ENCODE measurements around the gene JAKMIP2.

The JAKMIP2 gene

DNA sequence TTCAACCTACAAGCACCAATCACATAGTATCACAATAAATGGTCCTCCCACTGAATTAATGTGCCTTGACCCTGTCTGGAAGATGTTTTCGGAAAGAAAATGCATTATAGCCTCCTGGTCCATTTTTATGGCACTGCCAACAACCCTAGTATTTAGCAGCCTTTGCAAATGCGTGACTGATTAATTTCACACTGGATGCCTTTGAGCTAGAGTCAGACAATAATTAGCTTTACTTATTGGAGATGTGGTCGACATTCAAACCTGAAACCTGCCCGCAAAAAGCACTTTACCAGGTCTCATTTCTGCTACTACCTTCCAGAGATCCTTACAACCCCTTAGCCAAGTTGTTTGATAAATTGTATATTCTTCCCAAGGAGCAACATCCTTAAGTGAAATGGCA lies 153.3 kb downstream of the JAKMIP2 start:
- TF ChIP-seq POLR2AphosphoS5 (IDR thresholded peaks at IDR 0.05; ENCODE audit: borderline replicate concordance, low read depth, low read length) (peak; percentile 34), FOXP2 (optimal IDR thresholded peaks at IDR 0.05; ENCODE audit: control extremely low read depth, extremely low read length, insufficient read depth) (no peak)
- Histone ChIP-seq H3K9me3 (ENCODE audit: low read depth, low read length) (no peaks in the 10 kb centered on the region), H3K36me3 (ENCODE audit: insufficient read depth, low read length) (peaks cover 73% of the 10 kb centered on the region), H3K4me3 (peak overlapping the region; percentile 79), H3K27ac (peak overlapping the region; percentile 97), H3K9ac (ENCODE audit: insufficient read length) (peak overlapping the region; percentile 89)
- peak; percentile 86 for DNase-seq (ENCODE audit: low read depth, low spot score)

DNA sequence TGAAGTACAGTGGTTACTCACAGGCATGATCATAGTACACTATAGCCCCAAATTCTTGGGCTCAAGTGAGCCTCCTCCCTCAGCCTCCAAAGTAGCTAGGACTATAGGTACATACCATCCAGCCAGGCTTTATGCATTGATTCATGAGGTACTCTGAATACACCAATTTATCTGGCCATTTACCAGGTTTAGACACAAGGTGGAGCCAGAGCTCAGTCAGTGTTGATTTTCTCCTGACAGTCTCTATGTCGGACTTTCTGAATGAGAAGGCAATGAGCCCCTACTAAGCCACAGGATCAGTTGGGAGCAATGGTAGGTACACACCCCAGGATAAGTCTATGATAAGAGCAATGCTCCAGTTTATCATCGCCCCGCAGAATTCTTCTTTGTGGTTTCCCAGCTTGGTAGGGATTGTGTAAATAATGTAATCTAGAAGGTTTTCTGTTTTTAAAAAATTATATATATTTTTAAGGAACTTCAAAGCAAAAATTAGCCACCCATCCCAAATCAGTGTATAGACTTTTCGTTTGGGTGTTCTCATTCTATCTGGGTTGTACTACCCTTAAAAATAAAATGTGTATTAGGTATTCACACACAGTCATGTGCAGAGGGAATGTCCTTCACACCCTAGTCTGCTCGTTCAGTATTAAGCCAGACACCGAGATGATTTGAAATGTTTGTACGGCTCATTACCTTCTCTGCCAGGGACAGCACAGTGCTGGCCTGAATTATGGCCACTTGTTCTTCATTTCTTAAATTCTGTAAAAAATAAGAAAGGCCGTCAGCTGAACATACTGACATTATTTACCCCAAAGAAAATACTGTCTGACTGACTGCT lies 154.3 kb downstream of the JAKMIP2 start:
- peak; percentile 89 for DNase-seq (ENCODE audit: low read depth, low spot score)
- Histone ChIP-seq H3K9ac (ENCODE audit: insufficient read length) (peak overlapping the region; percentile 89), H3K36me3 (ENCODE audit: insufficient read depth, low read length) (peaks cover 77% of the 10 kb centered on the region), H3K4me3 (peak overlapping the region; percentile 79), H3K9me3 (ENCODE audit: low read depth, low read length) (no peaks in the 10 kb centered on the region), H3K27ac (peak overlapping the region; percentile 97)
- TF ChIP-seq EZH2 (IDR thresholded peaks at IDR 0.05) (no peak), POLR2AphosphoS5 (IDR thresholded peaks at IDR 0.05; ENCODE audit: borderline replicate concordance, low read depth, low read length) (no peak; the same call in 1 of the 2 replicates), FOXP2 (optimal IDR thresholded peaks at IDR 0.05; ENCODE audit: control extremely low read depth, extremely low read length, insufficient read depth) (no peak)

GRCh38 chr5:147626464-147626863 lies 156.1 kb downstream of the JAKMIP2 start:
- TF ChIP-seq FOXP2 (optimal IDR thresholded peaks at IDR 0.05; ENCODE audit: control extremely low read depth, extremely low read length, insufficient read depth) (no peak), EZH2 (IDR thresholded peaks at IDR 0.05) (no peak), POLR2AphosphoS5 (IDR thresholded peaks at IDR 0.05; ENCODE audit: borderline replicate concordance, low read depth, low read length) (no peak)
- peaks cover 95% of the 10 kb centered on the region for H3K36me3 ChIP-seq (ENCODE audit: insufficient read depth, low read length)
- no peak overlapping the region for H3K9ac ChIP-seq (ENCODE audit: insufficient read length)
- H3K4me3 ChIP-seq = no peak overlapping the region
- DNase-seq (ENCODE audit: low read depth, low spot score) = no peak
- H3K9me3 ChIP-seq (ENCODE audit: low read depth, low read length) = no peaks in the 10 kb centered on the region
- peak overlapping the region; percentile 21; the same call in 1 of the 2 replicates for H3K27ac ChIP-seq

- H3K36me3 ChIP-seq (ENCODE audit: insufficient read depth, low read length) = peaks cover 98% of the 10 kb centered on the region
- TF ChIP-seq POLR2AphosphoS5 (IDR thresholded peaks at IDR 0.05; ENCODE audit: borderline replicate concordance, low read depth, low read length) (no peak), FOXP2 (optimal IDR thresholded peaks at IDR 0.05; ENCODE audit: control extremely low read depth, extremely low read length, insufficient read depth) (no peak), EZH2 (IDR thresholded peaks at IDR 0.05) (no peak)
- DNase-seq (ENCODE audit: low read depth, low spot score) = no peak
- no peak overlapping the region for H3K9ac ChIP-seq (ENCODE audit: insufficient read length)
- peak overlapping the region; percentile 66 for H3K27ac ChIP-seq
- H3K4me3 ChIP-seq = no peak overlapping the region
- H3K9me3 ChIP-seq (ENCODE audit: low read depth, low read length) = no peaks in the 10 kb centered on the region
Measured at GRCh38 chr5:147621016-147621415, 161.5 kb downstream of the JAKMIP2 start.

GRCh38 chr5:147619281-147619878 lies 163.1 kb downstream of the JAKMIP2 start:
- no peak for TF ChIP-seq EZH2 (IDR thresholded peaks at IDR 0.05)
- TF ChIP-seq POLR2AphosphoS5 (IDR thresholded peaks at IDR 0.05; ENCODE audit: borderline replicate concordance, low read depth, low read length) = no peak
- no peak for TF ChIP-seq FOXP2 (optimal IDR thresholded peaks at IDR 0.05; ENCODE audit: control extremely low read depth, extremely low read length, insufficient read depth)
- peak overlapping the region; percentile 23; the same call in 1 of the 2 replicates for H3K27ac ChIP-seq
- peaks cover 99% of the 10 kb centered on the region for H3K36me3 ChIP-seq (ENCODE audit: insufficient read depth, low read length)
- H3K9me3 ChIP-seq (ENCODE audit: low read depth, low read length) = no peaks in the 10 kb centered on the region
- H3K9ac ChIP-seq (ENCODE audit: insufficient read length) = no peak overlapping the region
- no peak overlapping the region for H3K4me3 ChIP-seq
- no peak for DNase-seq (ENCODE audit: low read depth, low spot score)

GRCh38 chr5:147617711-147618350 lies 164.7 kb downstream of the JAKMIP2 start:
- no peaks in the 10 kb centered on the region for H3K9me3 ChIP-seq (ENCODE audit: low read depth, low read length)
- H3K27ac ChIP-seq = no peak overlapping the region
- no peak overlapping the region for H3K4me3 ChIP-seq
- peaks cover 99% of the 10 kb centered on the region for H3K36me3 ChIP-seq (ENCODE audit: insufficient read depth, low read length)
- no peak overlapping the region for H3K9ac ChIP-seq (ENCODE audit: insufficient read length)
- no peak for DNase-seq (ENCODE audit: low read depth, low spot score)
- TF ChIP-seq POLR2AphosphoS5 (IDR thresholded peaks at IDR 0.05; ENCODE audit: borderline replicate concordance, low read depth, low read length) (no peak), FOXP2 (optimal IDR thresholded peaks at IDR 0.05; ENCODE audit: control extremely low read depth, extremely low read length, insufficient read depth) (no peak), EZH2 (IDR thresholded peaks at IDR 0.05) (no peak)

DNA sequence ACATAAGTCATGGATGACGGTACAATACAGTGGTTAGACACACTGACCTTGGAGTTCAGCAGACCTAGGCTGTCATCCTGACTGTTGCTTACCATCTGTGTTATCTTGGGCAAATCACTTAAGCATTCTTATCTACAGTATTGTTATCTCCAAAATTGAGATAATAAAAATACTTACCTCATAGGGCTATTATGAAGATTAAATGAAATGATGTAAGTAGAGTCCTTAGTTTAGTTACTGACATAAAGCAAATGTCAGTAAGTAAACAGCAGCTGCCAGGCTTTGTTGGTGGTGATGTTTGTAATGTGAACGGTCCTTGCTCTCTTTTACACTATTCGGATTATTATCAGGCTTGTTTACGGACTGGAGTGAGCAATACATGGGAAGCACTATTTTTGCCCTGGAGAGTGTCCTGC lies 165.3 kb downstream of the JAKMIP2 start:
- Histone ChIP-seq H3K36me3 (ENCODE audit: insufficient read depth, low read length) (peaks cover 99% of the 10 kb centered on the region), H3K27ac (no peak overlapping the region), H3K4me3 (no peak overlapping the region), H3K9me3 (ENCODE audit: low read depth, low read length) (no peaks in the 10 kb centered on the region), H3K9ac (ENCODE audit: insufficient read length) (no peak overlapping the region)
- TF ChIP-seq POLR2AphosphoS5 (IDR thresholded peaks at IDR 0.05; ENCODE audit: borderline replicate concordance, low read depth, low read length) (no peak), EZH2 (IDR thresholded peaks at IDR 0.05) (no peak), FOXP2 (optimal IDR thresholded peaks at IDR 0.05; ENCODE audit: control extremely low read depth, extremely low read length, insufficient read depth) (no peak)
- no peak for DNase-seq (ENCODE audit: low read depth, low spot score)

- DNase-seq (ENCODE audit: low read depth, low spot score) = no peak
- Histone ChIP-seq H3K4me3 (no peak overlapping the region), H3K36me3 (ENCODE audit: insufficient read depth, low read length) (peaks cover 99% of the 10 kb centered on the region), H3K9ac (ENCODE audit: insufficient read length) (no peak overlapping the region), H3K27ac (no peak overlapping the region), H3K9me3 (ENCODE audit: low read depth, low read length) (no peaks in the 10 kb centered on the region)
- TF ChIP-seq FOXP2 (optimal IDR thresholded peaks at IDR 0.05; ENCODE audit: control extremely low read depth, extremely low read length, insufficient read depth) (no peak), POLR2AphosphoS5 (IDR thresholded peaks at IDR 0.05; ENCODE audit: borderline replicate concordance, low read depth, low read length) (no peak), EZH2 (IDR thresholded peaks at IDR 0.05) (no peak)
Measured at GRCh38 chr5:147616421-147616820, 166.1 kb downstream of the JAKMIP2 start.

Measured in SK-N-MC (cell line).